Stomach (tissue), 9 donors: Measurements from ENCODE around the gene JAKMIP2. TPM values are rescaled to one million over a fixed set of nuclear protein-coding genes. Genes with fewer than 3 reads are reported as not detected.
A peak's percentile ranks its signal among the peaks of the same experiment; 100 is the strongest.

Experiments
- DNase-seq, 2 donors: peaks; one replicate each; pipeline versions ENCODE4 v3.0.0 to v3.0.0-alpha.2; 2013 to 2019
- H3K27ac ChIP-seq, 5 donors: fragments of 200-600 bp in 4 of 5; sonication (generic) in 4 of 5; one replicate each; pipeline ENCODE4 v1.5.1; 2013 to 2019; ENCODE audit warnings: mild to moderate bottlenecking in 1 of 5, moderate library complexity in 1 of 5
- H3K27me3 ChIP-seq, 3 donors: fragments of 200-600 bp; sonication (generic); one replicate each; pipeline ENCODE4 v1.5.1; 2017 to 2019; ENCODE audit warnings: mixed run types in 1 of 3
- H3K36me3 ChIP-seq, 4 donors: fragments of 200-600 bp; sonication (generic); 1 replicate in 3 of 4; 2 replicates in 1 of 4; pipeline ENCODE4 v1.5.1; 2016 to 2019
- H3K4me1 ChIP-seq, 4 donors: fragments of 200-600 bp; sonication (generic); one replicate each; pipeline ENCODE4 v1.5.1; 2016 to 2019
- H3K4me3 ChIP-seq, 4 donors: fragments of 200-600 bp; sonication (generic) in 3 of 4; one replicate each; pipeline ENCODE4 v1.5.1; 2016 to 2019; ENCODE audit warnings: mild to moderate bottlenecking in 1 of 4
- H3K9me3 ChIP-seq, 4 donors: fragments of 200-600 bp; sonication (generic); one replicate each; pipeline ENCODE4 v1.5.1; 2016 to 2019
- CTCF ChIP-seq, 7 experiments: fragments of 450-650 bp in 4 of 7; fragments of 200-600 bp in 3 of 7; sonication (generic) in 3 of 7; IDR thresholded peaks; one replicate each; pipeline ENCODE4 v1.5.1; 2016 to 2019; ENCODE audit warnings: antibody characterized with exemption in 7 of 7, control low read depth in 2 of 7, mild to moderate bottlenecking in 1 of 7
- EP300 ChIP-seq: sonication (generic); formaldehyde crosslinking; IDR thresholded peaks from one replicate; pipeline ENCODE4 v1.6.1; 2017; ENCODE audit warnings: antibody characterized with exemption
- POLR2A ChIP-seq, 4 donors: fragments of 450-650 bp; IDR thresholded peaks; one replicate each; pipeline ENCODE4 v1.6.1; 2016; ENCODE audit warnings: antibody characterized with exemption in 4 of 4, control low read depth in 2 of 4, mild to moderate bottlenecking in 1 of 4, moderate library complexity in 1 of 4
- POLR2AphosphoS5 ChIP-seq, 3 donors: sonication (generic); formaldehyde crosslinking; IDR thresholded peaks; one replicate each; pipeline ENCODE4 v1.6.1; 2016; ENCODE audit warnings: antibody characterized with exemption in 3 of 3
- WGBS, 5 donors: extraction: QIAGEN DNeasy Blood & Tissue Kit in 3 of 5; methylation state at CpG; one replicate each; pipeline versions ENCODE4 v1.1.5 to v1.1.7; 2013 to 2018; 5-methylcytosine and 5-hydroxymethylcytosine counted together
- intact Hi-C: fragments of 100-400 bp; cut with DNase I; formaldehyde crosslinking; loops from one replicate; pipeline ENCODE4 v1.15.1; 2023; ENCODE audit warnings: low total_unique reads
- polyA plus RNA-seq, 3 donors: library from polyadenylated mRNA; stranded (reverse); fragments of 200-250 nt; gene quantifications; one replicate each; pipeline ENCODE4 v1.2.3, GENCODE V29; 2013
- total RNA-seq, 5 donors: library from RNA; depleted of rRNA; stranded (reverse); fragments of >200 nt; gene quantifications; one replicate each; pipeline versions ENCODE4 v1.1.0 to v1.2.3, GENCODE V29; 2014 to 2016
- donor health status: healthy with polysubstance abuse.
- donor health status: Bipolar disorder and iron deficiency.
- donor health status: healthy.

The JAKMIP2 gene
- total and polyA plus RNA-seq, 8 donors: 0.13 to 13.4 (median 2.6) TPM; not detected in 1

- no peak overlapping the region for H3K27ac ChIP-seq
- H3K9me3 ChIP-seq: peaks cover 0 to 13% (median 4%) of the 10 kb centered on the region in 4 donors
- no peaks in the 10 kb centered on the region for H3K4me1 ChIP-seq
- no peaks in the 10 kb centered on the region for H3K27me3 ChIP-seq
- WGBS, 5 donors: 35 to 65% (median 50%) methylated on average over 14 to 15 of the region's 15 CpGs
- intact Hi-C loops: no loop called here
- TF ChIP-seq EP300: no peak
- H3K4me3 ChIP-seq: peak overlapping the region in 2 of 4 donors; percentile 12 to 31
- peaks cover 0 to 9% (median 0%) of the 10 kb centered on the region in 4 donors for H3K36me3 ChIP-seq
- DNase-seq: peak in 1 of 2 donors; percentile 51
Measured at GRCh38 chr5:147659166-147659929, 123.2 kb downstream of the JAKMIP2 start.

GRCh38 chr5:147658293-147658932 is 124.1 kb downstream of the JAKMIP2 start:
- Histone ChIP-seq H3K36me3 (peaks cover 0 to 9% (median 0%) of the 10 kb centered on the region in 4 donors), H3K4me1 (no peaks in the 10 kb centered on the region), H3K4me3 (no peak overlapping the region), H3K27me3 (no peaks in the 10 kb centered on the region), H3K27ac (no peak overlapping the region), H3K9me3 (peaks cover 0 to 13% (median 5%) of the 10 kb centered on the region in 4 donors)
- 79 to 92% (median 87%) methylated on average over 8 of the region's 8 CpGs for WGBS, 5 donors
- no peak for DNase-seq
- intact Hi-C loops: no loop called here
- TF ChIP-seq POLR2AphosphoS5 (IDR thresholded peaks at IDR 0.05) (no peak), POLR2A (IDR thresholded peaks at IDR 0.05) (no peak), CTCF (IDR thresholded peaks at IDR 0.05) (no peak), EP300 (no peak)

DNA sequence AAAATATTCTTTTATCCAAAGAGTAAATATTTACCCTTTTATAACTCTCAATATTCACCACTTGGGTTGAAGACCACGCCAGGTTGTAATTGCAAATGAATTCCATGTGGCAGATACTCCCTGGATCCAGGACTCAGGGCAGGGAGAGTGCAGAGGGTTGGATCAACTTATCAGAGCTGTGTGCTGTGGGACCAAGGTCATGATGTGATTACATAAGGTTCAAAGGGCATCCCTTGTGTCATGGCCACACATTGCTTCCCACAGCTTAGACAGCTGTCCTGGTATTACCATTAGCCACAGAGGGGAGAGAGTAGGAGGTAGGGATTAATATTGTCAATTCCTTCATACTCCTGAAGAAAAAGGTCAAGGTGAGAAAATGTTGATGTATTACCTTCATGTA is 133.9 kb downstream of the JAKMIP2 start:
- DNase-seq: no peak
- TF ChIP-seq POLR2A (IDR thresholded peaks at IDR 0.05) (no peak), CTCF (IDR thresholded peaks at IDR 0.05) (no peak), EP300 (no peak), POLR2AphosphoS5 (IDR thresholded peaks at IDR 0.05) (no peak)
- H3K27ac ChIP-seq: no peak overlapping the region
- intact Hi-C loops: no loop called here
- 55 to 76% (median 70%) methylated on average over 1 of the region's 1 CpG for WGBS, 5 donors
- no peak overlapping the region for H3K4me3 ChIP-seq
- H3K27me3 ChIP-seq: no peaks in the 10 kb centered on the region
- peaks cover 0 to 5% (median 0%) of the 10 kb centered on the region in 4 donors for H3K9me3 ChIP-seq
- no peaks in the 10 kb centered on the region for H3K36me3 ChIP-seq
- no peaks in the 10 kb centered on the region for H3K4me1 ChIP-seq

DNA sequence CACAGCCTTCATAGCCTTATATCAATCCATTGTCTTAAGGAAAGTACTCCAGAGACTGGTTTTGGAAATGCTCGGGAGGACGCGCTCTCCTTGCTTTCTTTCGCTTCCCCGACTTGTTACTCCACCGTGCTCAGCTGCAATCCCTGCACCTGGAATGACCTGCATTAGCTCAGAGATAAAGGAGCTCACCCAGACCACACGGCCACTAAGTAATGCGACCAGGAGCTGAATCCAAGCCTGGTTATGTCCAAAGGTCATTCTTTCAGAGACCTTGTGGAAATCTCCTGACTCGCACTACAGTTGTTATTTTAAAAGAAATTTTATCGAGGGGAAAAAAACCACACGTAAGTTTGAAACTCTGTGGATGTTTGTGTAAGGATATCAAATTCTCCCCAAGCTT is 137.3 kb downstream of the JAKMIP2 start:
- DNase-seq: peak in 1 of 2 donors; percentile 38
- Histone ChIP-seq H3K4me3 (no peak overlapping the region), H3K27ac (no peak overlapping the region), H3K9me3 (no peaks in the 10 kb centered on the region), H3K4me1 (no peaks in the 10 kb centered on the region), H3K27me3 (no peaks in the 10 kb centered on the region), H3K36me3 (no peaks in the 10 kb centered on the region)
- WGBS, 5 donors: 30 to 68% (median 41%) methylated on average over 11 of the region's 11 CpGs
- intact Hi-C loops: no loop called here
- no peak for TF ChIP-seq CTCF (IDR thresholded peaks at IDR 0.05)
- no peak for TF ChIP-seq POLR2A (IDR thresholded peaks at IDR 0.05)
- TF ChIP-seq EP300: no peak
- TF ChIP-seq POLR2AphosphoS5 (IDR thresholded peaks at IDR 0.05): no peak
